BE2C (cell line): Measurements from ENCODE around the gene VDR.

ENCODE experiments used
- DNase-seq: peaks from one replicate; pipeline ENCODE4 v3.0.0-alpha.2; 2020
- H3K27me3 ChIP-seq: fragments of 250-450 bp; sonication (Bioruptor Pico); 2 replicates; pipeline ENCODE4 v1.5.1; 2020; ENCODE audit warnings: mild to moderate bottlenecking
- H3K36me3 ChIP-seq: fragments of 250-450 bp; sonication (Bioruptor Pico); 2 replicates; pipeline ENCODE4 v1.5.1; 2020; ENCODE audit warnings: mild to moderate bottlenecking
- H3K4me1 ChIP-seq: fragments of 250-450 bp; sonication (Bioruptor Pico); 2 replicates; pipeline ENCODE4 v1.5.1; 2020
- H3K4me3 ChIP-seq: 2 replicates; pipeline ENCODE4 v1.5.1; 2011; ENCODE audit warnings: low read depth, low read length
- H3K9me3 ChIP-seq: fragments of 250-450 bp; sonication (Bioruptor Pico); 2 replicates; pipeline ENCODE4 v1.5.1; 2020
- TF ChIP-seq, protein P1 (sequence below): IDR thresholded peaks from 2 replicates; pipeline ENCODE4 v1.5.1; 2012; ENCODE audit warnings: mild to moderate bottlenecking, low read depth, low read length

VDR gene

DNA sequence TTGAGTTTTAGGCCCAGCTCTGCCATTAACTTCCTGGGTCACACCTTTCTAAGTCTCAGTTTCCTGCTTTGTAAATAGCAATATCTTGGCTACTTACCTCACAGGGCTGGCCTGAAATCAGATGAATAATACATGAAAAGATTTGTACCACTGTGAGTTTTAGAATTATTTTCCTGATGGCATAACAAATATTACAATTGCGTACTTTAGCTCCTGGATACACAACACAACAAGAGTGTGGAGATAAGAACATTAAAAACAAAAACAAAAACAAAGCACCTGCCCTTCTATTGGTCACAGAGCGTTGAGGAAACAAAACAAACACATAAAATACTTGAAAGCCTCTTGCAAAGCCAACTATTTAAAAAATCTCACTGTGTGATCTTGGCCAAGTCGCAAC is 80.2 kb downstream of the VDR start:
- no peak overlapping the region for H3K4me3 ChIP-seq
- H3K4me1 ChIP-seq: peaks cover 15% of the 10 kb centered on the region

DNA sequence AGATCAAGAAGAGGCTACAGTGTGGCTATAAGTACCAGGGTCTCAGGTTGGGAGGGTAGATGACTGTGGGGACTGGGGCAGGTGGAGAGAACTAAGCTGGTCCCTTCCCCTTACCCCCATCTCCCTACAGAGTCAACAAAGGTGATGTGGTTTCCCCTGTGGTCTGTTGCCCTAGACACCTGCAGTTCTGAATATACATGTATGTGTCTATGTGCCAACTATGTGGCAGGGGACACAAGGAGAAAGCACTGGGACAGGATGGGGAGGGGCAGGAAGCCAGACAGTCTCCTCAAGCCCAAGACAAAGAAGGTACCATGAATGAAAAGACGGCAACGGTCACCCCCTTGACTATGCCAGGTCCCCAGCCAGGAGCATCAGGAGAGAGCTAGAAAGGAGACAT is 80.6 kb downstream of the VDR start:
- Histone ChIP-seq H3K4me3 (no peak overlapping the region), H3K9me3 (no peaks in the 10 kb centered on the region), H3K36me3 (no peaks in the 10 kb centered on the region), H3K4me1 (peaks cover 12% of the 10 kb centered on the region), H3K27me3 (no peaks in the 10 kb centered on the region)
- DNase-seq: no peak
- TF ChIP-seq, protein P1, sequence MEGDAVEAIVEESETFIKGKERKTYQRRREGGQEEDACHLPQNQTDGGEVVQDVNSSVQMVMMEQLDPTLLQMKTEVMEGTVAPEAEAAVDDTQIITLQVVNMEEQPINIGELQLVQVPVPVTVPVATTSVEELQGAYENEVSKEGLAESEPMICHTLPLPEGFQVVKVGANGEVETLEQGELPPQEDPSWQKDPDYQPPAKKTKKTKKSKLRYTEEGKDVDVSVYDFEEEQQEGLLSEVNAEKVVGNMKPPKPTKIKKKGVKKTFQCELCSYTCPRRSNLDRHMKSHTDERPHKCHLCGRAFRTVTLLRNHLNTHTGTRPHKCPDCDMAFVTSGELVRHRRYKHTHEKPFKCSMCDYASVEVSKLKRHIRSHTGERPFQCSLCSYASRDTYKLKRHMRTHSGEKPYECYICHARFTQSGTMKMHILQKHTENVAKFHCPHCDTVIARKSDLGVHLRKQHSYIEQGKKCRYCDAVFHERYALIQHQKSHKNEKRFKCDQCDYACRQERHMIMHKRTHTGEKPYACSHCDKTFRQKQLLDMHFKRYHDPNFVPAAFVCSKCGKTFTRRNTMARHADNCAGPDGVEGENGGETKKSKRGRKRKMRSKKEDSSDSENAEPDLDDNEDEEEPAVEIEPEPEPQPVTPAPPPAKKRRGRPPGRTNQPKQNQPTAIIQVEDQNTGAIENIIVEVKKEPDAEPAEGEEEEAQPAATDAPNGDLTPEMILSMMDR: no peak

More for the DNA sequence above, 80.2 kb downstream of the VDR start:
- no peak for DNase-seq
- no peaks in the 10 kb centered on the region for H3K27me3 ChIP-seq
- no peaks in the 10 kb centered on the region for H3K9me3 ChIP-seq
- TF ChIP-seq, protein P1: no peak
- no peaks in the 10 kb centered on the region for H3K36me3 ChIP-seq

DNA sequence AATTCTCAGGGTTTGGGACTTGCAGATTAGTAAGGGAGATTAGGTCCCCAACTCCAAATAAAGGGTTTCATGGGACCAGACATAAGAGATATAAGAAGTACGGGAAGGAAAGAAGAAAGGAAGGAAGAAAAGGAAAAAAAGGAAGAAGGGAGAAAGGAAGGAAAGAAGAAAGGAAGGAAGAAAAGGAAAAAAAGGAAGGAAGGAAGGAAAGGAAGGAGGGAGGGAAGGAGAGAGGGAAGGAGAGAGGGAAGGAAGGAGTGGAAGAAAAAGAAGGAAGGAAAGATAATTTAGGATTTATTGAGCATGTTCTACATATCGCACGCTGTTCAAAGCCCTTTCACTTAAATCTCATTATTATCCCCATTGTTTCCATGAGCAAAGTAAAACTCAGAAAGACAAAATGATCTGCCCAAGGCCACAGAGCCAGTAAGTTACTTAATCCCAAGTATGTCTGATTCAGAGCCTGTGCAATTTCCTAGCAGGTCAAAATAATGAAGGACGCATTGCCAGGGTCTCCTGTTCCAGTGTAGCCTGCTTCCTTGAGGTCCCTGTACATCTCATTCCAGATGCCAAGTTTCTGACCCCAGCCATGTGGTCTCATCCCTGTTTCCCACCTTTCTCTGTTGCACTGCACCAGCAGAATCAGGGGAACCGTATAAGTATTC is 81.2 kb downstream of the VDR start:
- Histone ChIP-seq H3K4me3 (no peak overlapping the region), H3K9me3 (no peaks in the 10 kb centered on the region), H3K36me3 (no peaks in the 10 kb centered on the region), H3K4me1 (peaks cover 9% of the 10 kb centered on the region), H3K27me3 (no peaks in the 10 kb centered on the region)
- TF ChIP-seq, protein P1: no peak
- DNase-seq: no peak

DNA sequence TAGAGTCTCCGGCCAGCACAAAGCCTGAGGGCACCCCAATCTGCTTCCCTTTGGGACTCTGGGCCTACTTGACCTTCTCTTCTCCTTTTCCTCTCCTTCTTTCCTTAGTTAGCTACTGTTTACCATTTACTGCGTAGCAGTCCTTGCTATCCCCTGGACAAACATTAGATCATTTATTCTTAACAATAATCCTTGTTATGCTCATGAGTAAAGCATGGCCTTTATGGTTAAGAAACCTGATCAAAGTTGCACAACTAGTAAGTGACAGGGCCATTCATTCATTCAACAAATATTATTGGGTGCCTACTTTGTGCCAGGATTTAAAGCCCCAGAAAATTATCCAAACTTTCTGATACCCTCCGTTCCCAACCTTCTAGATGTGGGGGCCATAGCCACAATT is 81.9 kb downstream of the VDR start:
- H3K9me3 ChIP-seq: no peaks in the 10 kb centered on the region
- H3K4me3 ChIP-seq: no peak overlapping the region
- H3K36me3 ChIP-seq: no peaks in the 10 kb centered on the region
- H3K27me3 ChIP-seq: no peaks in the 10 kb centered on the region
- TF ChIP-seq, protein P1: no peak
- no peak for DNase-seq
- peaks cover 6% of the 10 kb centered on the region for H3K4me1 ChIP-seq

DNA sequence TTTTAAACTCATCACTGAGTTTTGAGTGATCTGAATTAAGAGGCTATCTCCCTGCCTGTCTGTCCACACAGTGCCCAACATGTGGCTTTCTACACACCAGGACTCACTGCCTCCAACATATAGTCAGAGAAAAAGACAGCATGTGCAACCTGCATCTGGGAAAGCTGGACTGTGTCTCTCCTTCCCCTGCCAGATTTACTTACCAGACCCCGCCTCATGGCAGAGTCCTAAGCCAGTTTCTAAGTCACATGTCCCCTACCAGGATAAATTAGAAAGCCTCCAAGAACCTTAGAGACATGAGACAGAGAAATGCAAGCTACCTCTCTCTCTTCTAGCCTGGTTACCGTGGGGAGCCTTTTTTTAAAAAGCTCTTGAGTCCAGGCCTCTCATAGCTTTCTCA is 82.4 kb downstream of the VDR start:
- DNase-seq: no peak
- Histone ChIP-seq H3K4me3 (no peak overlapping the region), H3K9me3 (no peaks in the 10 kb centered on the region), H3K36me3 (no peaks in the 10 kb centered on the region), H3K4me1 (peaks cover 6% of the 10 kb centered on the region), H3K27me3 (no peaks in the 10 kb centered on the region)
- TF ChIP-seq, protein P1: no peak

DNA sequence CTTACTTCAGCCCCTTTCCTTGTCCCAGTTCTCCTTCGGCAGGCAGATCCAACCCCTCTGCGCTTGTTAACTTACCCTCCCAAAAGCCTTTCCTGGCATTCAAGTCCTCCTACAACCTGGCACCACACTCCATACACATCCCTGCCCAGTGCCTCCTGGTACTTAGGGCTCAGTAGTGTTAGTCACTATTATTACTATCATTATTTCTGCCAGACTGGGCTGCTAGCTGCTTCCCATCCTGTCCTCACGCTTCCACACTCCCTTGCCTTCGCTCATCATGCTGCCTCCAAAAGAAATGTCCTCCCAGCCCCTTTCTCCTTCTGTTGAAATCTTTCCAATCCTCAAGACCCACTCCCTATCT is 83.5 kb downstream of the VDR start:
- TF ChIP-seq, protein P1: no peak
- Histone ChIP-seq H3K9me3 (no peaks in the 10 kb centered on the region), H3K4me3 (no peak overlapping the region), H3K4me1 (peaks cover 13% of the 10 kb centered on the region), H3K36me3 (no peaks in the 10 kb centered on the region), H3K27me3 (no peaks in the 10 kb centered on the region)
- no peak for DNase-seq
